Measurements from ENCODE around the gene ABLIM2. TPM values are rescaled to one million over a fixed set of nuclear protein-coding genes. Genes with fewer than 3 reads are reported as not detected.

The ABLIM2 gene
- total and polyA plus RNA-seq, 2 of the 13 experiments (the other 11 are each of a cell fraction or from before 2014, with no cell fraction given), result 0.20 to 0.37 TPM

- TF ChIP-seq, protein P1, sequence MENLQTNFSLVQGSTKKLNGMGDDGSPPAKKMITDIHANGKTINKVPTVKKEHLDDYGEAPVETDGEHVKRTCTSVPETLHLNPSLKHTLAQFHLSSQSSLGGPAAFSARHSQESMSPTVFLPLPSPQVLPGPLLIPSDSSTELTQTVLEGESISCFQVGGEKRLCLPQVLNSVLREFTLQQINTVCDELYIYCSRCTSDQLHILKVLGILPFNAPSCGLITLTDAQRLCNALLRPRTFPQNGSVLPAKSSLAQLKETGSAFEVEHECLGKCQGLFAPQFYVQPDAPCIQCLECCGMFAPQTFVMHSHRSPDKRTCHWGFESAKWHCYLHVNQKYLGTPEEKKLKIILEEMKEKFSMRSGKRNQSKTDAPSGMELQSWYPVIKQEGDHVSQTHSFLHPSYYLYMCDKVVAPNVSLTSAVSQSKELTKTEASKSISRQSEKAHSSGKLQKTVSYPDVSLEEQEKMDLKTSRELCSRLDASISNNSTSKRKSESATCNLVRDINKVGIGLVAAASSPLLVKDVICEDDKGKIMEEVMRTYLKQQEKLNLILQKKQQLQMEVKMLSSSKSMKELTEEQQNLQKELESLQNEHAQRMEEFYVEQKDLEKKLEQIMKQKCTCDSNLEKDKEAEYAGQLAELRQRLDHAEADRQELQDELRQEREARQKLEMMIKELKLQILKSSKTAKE (CRISPR knock-in tag; IDR thresholded peaks at IDR 0.05; ENCODE audit: borderline replicate concordance), result peak; percentile 98
- TF ChIP-seq, protein P2, sequence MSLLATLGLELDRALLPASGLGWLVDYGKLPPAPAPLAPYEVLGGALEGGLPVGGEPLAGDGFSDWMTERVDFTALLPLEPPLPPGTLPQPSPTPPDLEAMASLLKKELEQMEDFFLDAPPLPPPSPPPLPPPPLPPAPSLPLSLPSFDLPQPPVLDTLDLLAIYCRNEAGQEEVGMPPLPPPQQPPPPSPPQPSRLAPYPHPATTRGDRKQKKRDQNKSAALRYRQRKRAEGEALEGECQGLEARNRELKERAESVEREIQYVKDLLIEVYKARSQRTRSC (CRISPR knock-in tag; IDR thresholded peaks at IDR 0.05; ENCODE audit: low read depth), result no peak
- TF ChIP-seq CEBPB (IDR thresholded peaks at IDR 0.05; ENCODE audit: borderline replicate concordance, low read depth, low read length), result no peak
- TF ChIP-seq ZNF83 (CRISPR knock-in tag; IDR thresholded peaks at IDR 0.05; ENCODE audit: borderline replicate concordance), result no peak
- no peak for TF ChIP-seq ZNF773 (CRISPR knock-in tag; IDR thresholded peaks at IDR 0.05; ENCODE audit: borderline replicate concordance)
- 0 out of 2 replicates have a peak, but pooled peaks have one; percentile 49 for TF ChIP-seq SIX4 (CRISPR knock-in tag; IDR thresholded peaks at IDR 0.05)
- TF ChIP-seq SOX6 (IDR thresholded peaks at IDR 0.05), result no peak
- peak; percentile 93 for TF ChIP-seq SOX6 (CRISPR knock-in tag; IDR thresholded peaks at IDR 0.05)
- TF ChIP-seq ZNF317 (CRISPR knock-in tag; IDR thresholded peaks at IDR 0.05), result peak; percentile 82
- TF ChIP-seq, protein P3, sequence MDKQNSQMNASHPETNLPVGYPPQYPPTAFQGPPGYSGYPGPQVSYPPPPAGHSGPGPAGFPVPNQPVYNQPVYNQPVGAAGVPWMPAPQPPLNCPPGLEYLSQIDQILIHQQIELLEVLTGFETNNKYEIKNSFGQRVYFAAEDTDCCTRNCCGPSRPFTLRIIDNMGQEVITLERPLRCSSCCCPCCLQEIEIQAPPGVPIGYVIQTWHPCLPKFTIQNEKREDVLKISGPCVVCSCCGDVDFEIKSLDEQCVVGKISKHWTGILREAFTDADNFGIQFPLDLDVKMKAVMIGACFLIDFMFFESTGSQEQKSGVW (CRISPR knock-in tag; IDR thresholded peaks at IDR 0.05; ENCODE audit: borderline replicate concordance), result no peak
- TF ChIP-seq, protein P4, sequence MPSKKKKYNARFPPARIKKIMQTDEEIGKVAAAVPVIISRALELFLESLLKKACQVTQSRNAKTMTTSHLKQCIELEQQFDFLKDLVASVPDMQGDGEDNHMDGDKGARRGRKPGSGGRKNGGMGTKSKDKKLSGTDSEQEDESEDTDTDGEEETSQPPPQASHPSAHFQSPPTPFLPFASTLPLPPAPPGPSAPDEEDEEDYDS (CRISPR knock-in tag; IDR thresholded peaks at IDR 0.05), result no peak
- TF ChIP-seq ZBTB3 (CRISPR knock-in tag; IDR thresholded peaks at IDR 0.05; ENCODE audit: borderline replicate concordance, low read depth), result no peak
- no peak for TF ChIP-seq ZNF414 (CRISPR knock-in tag; IDR thresholded peaks at IDR 0.05)
- TF ChIP-seq ZNF646 (CRISPR knock-in tag; IDR thresholded peaks at IDR 0.05), result no peak
- TF ChIP-seq ZNF598 (CRISPR knock-in tag; IDR thresholded peaks at IDR 0.05; ENCODE audit: borderline replicate concordance), result 0 out of 2 replicates have a peak, but pooled peaks have one; percentile 26
- 0 out of 2 replicates have a peak, but pooled peaks have one; percentile 56 for TF ChIP-seq ZNF776 (CRISPR knock-in tag; IDR thresholded peaks at IDR 0.05)
- no peak for TF ChIP-seq ZFP37 (CRISPR knock-in tag; IDR thresholded peaks at IDR 0.05; ENCODE audit: borderline replicate concordance)
- TF ChIP-seq ZSCAN30 (CRISPR knock-in tag; IDR thresholded peaks at IDR 0.05), result no peak
These were observed 107.9 kb downstream of the ABLIM2 start (continued) for GRCh38 chr4:8050555-8051206.

All from HepG2 (cell line).